IMR-90 (cell line): ENCODE data around the gene NPHP4. TPM values are rescaled to one million over a fixed set of nuclear protein-coding genes. Genes with fewer than 3 reads are reported as not detected.
A peak's percentile ranks its signal among the peaks of the same experiment; 100 is the strongest.

ENCODE experiments used
- ATAC-seq: fragments of 200-7000 bp; cut with Tn5 transposase; 2 replicates; pipeline ENCODE4 v1.9.1; 2020; ENCODE audit warnings: low read depth, mild to moderate bottlenecking, moderate library complexity
- BruUV-seq: library from RNA; stranded (reverse); fragments of 400-500 nt; replicated peaks from 2 replicates; lab custom pipeline; 2021; lab: Mats Ljungman, UMichigan
- CTCF ChIA-PET: fragments of 300-600 bp; formaldehyde crosslinking; extraction: SDS; loops from one replicate; lab custom pipeline; 2021; ENCODE audit warnings: antibody characterized with exemption; lab: Yijun Ruan, JAX
- POLR2A ChIA-PET: fragments of 300-600 bp; sonication (Branson Sonifier 250); formaldehyde crosslinking; loops from one replicate; lab custom pipeline; 2022; ENCODE audit warnings: antibody characterized with exemption; ENCODE audit not compliant: unreplicated experiment; lab: Charles Lee
- DNase-seq: peaks from one replicate; pipeline ENCODE4 v3.0.0; 2013
- H2AFZ ChIP-seq: replicated peaks from 2 replicates; pipeline ENCODE3; 2013; ENCODE audit warnings: low read length, mild to moderate bottlenecking; ENCODE audit not compliant: poor library complexity
- H2AK5ac ChIP-seq: 2 replicates; pipeline ENCODE4 v1.6.1; 2013; ENCODE audit warnings: low read depth, low read length, inconsistent platforms
- H2AK9ac ChIP-seq: replicated peaks from 2 replicates; pipeline ENCODE3; 2013; ENCODE audit warnings: mild to moderate bottlenecking, low read depth, low read length, moderate library complexity; ENCODE audit not compliant: poor library complexity
- H2BK120ac ChIP-seq: 2 replicates; pipeline ENCODE4 v1.6.1; 2013; ENCODE audit warnings: low read depth, low read length, inconsistent platforms
- H2BK15ac ChIP-seq: 3 replicates; pipeline ENCODE4 v1.6.1; 2013; ENCODE audit warnings: low read depth, low read length, inconsistent platforms
- H2BK20ac ChIP-seq: 2 replicates; pipeline ENCODE4 v1.6.1; 2013; ENCODE audit warnings: low read depth, mild to moderate bottlenecking, inconsistent platforms, low read length, moderate library complexity
- H2BK5ac ChIP-seq: 2 replicates; pipeline ENCODE4 v1.6.1; 2013; ENCODE audit warnings: mild to moderate bottlenecking, low read depth, low read length, inconsistent platforms; ENCODE audit not compliant: poor library complexity, severe bottlenecking
- H3K14ac ChIP-seq: replicated peaks from 2 replicates; pipeline ENCODE4 v1.6.1; 2013; ENCODE audit warnings: low read depth, low read length, inconsistent platforms
- H3K18ac ChIP-seq: 2 replicates; pipeline ENCODE4 v1.6.1; 2013; ENCODE audit warnings: low read depth, low read length, control low read depth
- H3K23ac ChIP-seq: 2 replicates; pipeline ENCODE4 v1.6.1; 2013; ENCODE audit warnings: low read depth, low read length, inconsistent platforms
- H3K27ac ChIP-seq: 2 replicates; pipeline ENCODE4 v1.5.1; 2013; ENCODE audit warnings: mild to moderate bottlenecking, control low read depth, low read length; ENCODE audit not compliant: insufficient read depth
- H3K27me3 ChIP-seq: 2 replicates; pipeline ENCODE4 v1.6.1; 2013; ENCODE audit warnings: low read length; ENCODE audit not compliant: control insufficient read depth, insufficient read depth
- H3K36me3 ChIP-seq: 2 replicates; pipeline ENCODE4 v1.6.1; 2013; ENCODE audit warnings: low read length, mixed read lengths; ENCODE audit not compliant: control insufficient read depth, insufficient read depth
- H3K4ac ChIP-seq: 2 replicates; pipeline ENCODE4 v1.6.1; 2013; ENCODE audit warnings: low read depth, low read length, inconsistent platforms
- H3K4me1 ChIP-seq: 2 replicates; pipeline ENCODE4 v1.6.1; 2013; ENCODE audit warnings: low read length, mixed read lengths; ENCODE audit not compliant: control insufficient read depth, insufficient read depth
- H3K4me2 ChIP-seq: 2 replicates; pipeline ENCODE4 v1.6.1; 2013; ENCODE audit warnings: low read depth, mild to moderate bottlenecking, control low read depth, low read length, moderate library complexity
- H3K4me3 ChIP-seq: 2 replicates; pipeline ENCODE4 v1.5.1; 2013; ENCODE audit warnings: low read depth, mild to moderate bottlenecking, control low read depth, low read length, moderate library complexity; ENCODE audit not compliant: insufficient read depth
- H3K56ac ChIP-seq: 2 replicates; pipeline ENCODE4 v1.6.1; 2013; ENCODE audit warnings: low read length, inconsistent platforms; ENCODE audit not compliant: insufficient read depth; ENCODE audit errors: extremely low read depth
- H3K79me1 ChIP-seq, 2 experiments: 2 replicates each; pipeline ENCODE4 v1.6.1; 2013; ENCODE audit warnings: low read length in 2 of 2, inconsistent platforms in 1 of 2, low read depth in 1 of 2
- H3K9ac ChIP-seq: 2 replicates; pipeline ENCODE4 v1.6.1; 2013; ENCODE audit warnings: low read depth, low read length, control low read depth
- H3K9me1 ChIP-seq: 2 replicates; pipeline ENCODE4 v1.6.1; 2013; ENCODE audit warnings: low read length, inconsistent platforms; ENCODE audit not compliant: insufficient read depth
- H3K9me3 ChIP-seq: 2 replicates; pipeline ENCODE4 v1.6.1; 2013; ENCODE audit warnings: low read length; ENCODE audit not compliant: control insufficient read depth, insufficient read depth
- H4K20me1 ChIP-seq: 2 replicates; pipeline ENCODE4 v1.6.1; 2013; ENCODE audit warnings: low read length, inconsistent platforms; ENCODE audit not compliant: insufficient read depth
- H4K5ac ChIP-seq: 2 replicates; pipeline ENCODE4 v1.6.1; 2013; ENCODE audit warnings: mild to moderate bottlenecking, low read depth, low read length, control low read depth
- H4K8ac ChIP-seq, 2 experiments: 2 replicates each; pipeline ENCODE4 v1.6.1; 2013; ENCODE audit warnings: low read depth in 2 of 2, low read length in 2 of 2, control low read depth in 1 of 2, inconsistent platforms in 1 of 2
- H4K91ac ChIP-seq: 2 replicates; pipeline ENCODE4 v1.6.1; 2013; ENCODE audit warnings: low read depth, low read length, inconsistent platforms; ENCODE audit not compliant: insufficient read depth
- BHLHE40 ChIP-seq: fragments of 150-350 bp; IDR thresholded peaks from 2 replicates; pipeline ENCODE4 v1.6.1; 2016; ENCODE audit warnings: mild to moderate bottlenecking, low read depth, low read length
- CHD1 ChIP-seq: IDR thresholded peaks from 2 replicates; pipeline ENCODE4 v1.6.1; 2012; ENCODE audit warnings: low read depth, low read length, improper control_type of control experiment
- CTCF ChIP-seq: conservative IDR thresholded peaks from 2 replicates; pipeline ENCODE4 v1.5.1; 2012; ENCODE audit warnings: mild to moderate bottlenecking, low read depth, low read length, improper control_type of control experiment
- MAFK ChIP-seq: IDR thresholded peaks from 2 replicates; pipeline ENCODE4 v1.6.1; 2012; ENCODE audit warnings: low read depth, low read length, improper control_type of control experiment
- MAZ ChIP-seq: IDR thresholded peaks from 2 replicates; pipeline ENCODE4 v1.6.1; 2012; ENCODE audit warnings: low read depth, mild to moderate bottlenecking, low read length, improper control_type of control experiment, moderate library complexity, borderline replicate concordance
- MXI1 ChIP-seq: IDR thresholded peaks from 2 replicates; pipeline ENCODE4 v1.6.1; 2012; ENCODE audit warnings: low read depth, mild to moderate bottlenecking, low read length, moderate library complexity, borderline replicate concordance
- NFE2L2 ChIP-seq: fragments of 150-350 bp; IDR thresholded peaks from 2 replicates; pipeline ENCODE4 v1.6.1; 2016; ENCODE audit warnings: low read depth, mild to moderate bottlenecking, low read length
- POLR2A ChIP-seq: IDR thresholded peaks from 2 replicates; pipeline ENCODE4 v1.6.1; 2012; ENCODE audit warnings: mild to moderate bottlenecking, low read depth, low read length
- USF2 ChIP-seq: fragments of 150-350 bp; IDR thresholded peaks from 2 replicates; pipeline ENCODE4 v1.6.1; 2017; ENCODE audit warnings: mild to moderate bottlenecking, antibody characterized with exemption, low read length, low read depth
- whole genome bisulfite sequencing, 2 experiments: methylation state at CpG; one replicate each; pipeline versions ENCODE4 v1.1.5 to v1.1.7; 2013; ENCODE audit warnings: missing lambda C conversion rate in 2 of 2; ENCODE audit not compliant: insufficient read length in 1 of 2; ENCODE audit errors: extremely low coverage in 2 of 2; 5-methylcytosine and 5-hydroxymethylcytosine counted together
- dilution Hi-C: fragments of 300-500 bp; cut with HindIII; formaldehyde crosslinking; loops from one replicate; pipeline ENCODE4 v1.14.3; 2018; ENCODE audit warnings: low sequenced_read_pairs; ENCODE audit not compliant: unreplicated experiment
- in situ Hi-C: fragments of 300-500 bp; cut with MboI; formaldehyde crosslinking; loops from 3 replicates; pipeline ENCODE4 v1.14.3; 2019; ENCODE audit warnings: low sequenced_read_pairs, inconsistent platforms, mixed read lengths
- intact Hi-C: fragments of 100-400 bp; cut with micrococcal nuclease; formaldehyde crosslinking; loops from 2 replicates; pipeline ENCODE4 v1.10.0; 2022
- polyA plus RNA-seq, 3 experiments: library from polyadenylated mRNA; depleted of rRNA; stranded (reverse); fragments of >200 nt; gene quantifications; 2 replicates each; pipeline ENCODE4 v1.2.3, GENCODE V29; 2012; ENCODE audit warnings: low replicate concordance in 1 of 3
- total RNA-seq: library from RNA; depleted of rRNA; stranded (reverse); fragments of >200 nt; gene quantifications from 2 replicates; pipeline ENCODE4 v1.2.3, GENCODE V29; 2012

NPHP4 gene
- total and polyA plus RNA-seq, 2 of the 4 experiments (the other 2 are of a cell fraction), result 2.0 to 5.5 TPM

GRCh38 chr1:5991381-5992025, 722 bp downstream of the NPHP4 start:
- no TSS peak for BruUV-seq
- H3K27me3 ChIP-seq, result no peaks in the 10 kb centered on the region
- H3K14ac ChIP-seq, result 0 out of 2 replicates have a peak overlapping the region, but pooled peaks have one; percentile 7
- 3% methylated on average over 6 of the region's 60 CpGs; no CpG with 5 or more reads in 1 of the 2 experiments for WGBS, 2 experiments
- H2AK5ac ChIP-seq, result no peak overlapping the region
- H4K5ac ChIP-seq, result peak overlapping the region; percentile 3; the same call in 1 of the 2 replicates
- peak overlapping the region; percentile 98 for H2AK9ac ChIP-seq
- ATAC-seq (peak; percentile 53), DNase-seq (peak; percentile 21)
- H3K36me3 ChIP-seq, result no peaks in the 10 kb centered on the region
- H3K23ac ChIP-seq, result peak overlapping the region; percentile 58; the same call in 1 of the 2 replicates
- peak overlapping the region; percentile 95 for H3K4me3 ChIP-seq
- H3K27ac ChIP-seq, result peak overlapping the region; percentile 93
- peaks cover 10% of the 10 kb centered on the region for H3K4me1 ChIP-seq
- no peak overlapping the region for H4K91ac ChIP-seq
- dilution Hi-C loops (no loop called here), in situ Hi-C loops (no loop called here), intact Hi-C loops (no loop called here)
- H2BK15ac ChIP-seq, result no peak overlapping the region; the same call in 2 of the 3 replicates
- no peaks in the 10 kb centered on the region for H3K9me3 ChIP-seq
- H2BK20ac ChIP-seq, result no peak overlapping the region
- peak overlapping the region; percentile 57 for H3K4me2 ChIP-seq
- H3K4ac ChIP-seq, result no peak overlapping the region
- H3K56ac ChIP-seq, result no peak overlapping the region
- H3K79me1 ChIP-seq, result peaks cover 8 to 13% of the 10 kb centered on the region in 2 experiments; a peak in 3 of 4 replicates
- H2AFZ ChIP-seq, result peak overlapping the region; percentile 100
- H3K9ac ChIP-seq, result peak overlapping the region; percentile 76
- POLR2A ChIA-PET, result no interaction called here
- no peaks in the 10 kb centered on the region for H3K9me1 ChIP-seq
- TF ChIP-seq CTCF, result no peak
- TF ChIP-seq POLR2A, result no peak
- 0 out of 2 replicates have a peak, but pooled peaks have one; percentile 3 for TF ChIP-seq CHD1
- peak; percentile 71; the same call in 1 of the 2 replicates for TF ChIP-seq MXI1
- 0 out of 2 replicates have a peak, but pooled peaks have one; percentile 33 for TF ChIP-seq BHLHE40
- 0 out of 2 replicates have a peak, but pooled peaks have one; percentile 10 for TF ChIP-seq MAZ
- TF ChIP-seq USF2, result peak; percentile 2; the same call in 1 of the 2 replicates
- no peak for TF ChIP-seq MAFK
- TF ChIP-seq NFE2L2, result no peak
- H4K20me1 ChIP-seq, result no peaks in the 10 kb centered on the region
- H4K8ac ChIP-seq, result peak overlapping the region; percentile 20 to 61; a peak in 2 of 4 replicates
- no peak overlapping the region for H3K18ac ChIP-seq
- H2BK5ac ChIP-seq, result peak overlapping the region; percentile 98
- H2BK120ac ChIP-seq, result no peak overlapping the region; the same call in 1 of the 2 replicates
- CTCF ChIA-PET, result no interaction called here
